ENCODE measurements around the gene FXYD6.
"Not testable (repeated sequence)": the region's sequence is repeated elsewhere in the genome, so short reads cannot be mapped to it uniquely, and the experiment has no call there.

The FXYD6 gene

DNA sequence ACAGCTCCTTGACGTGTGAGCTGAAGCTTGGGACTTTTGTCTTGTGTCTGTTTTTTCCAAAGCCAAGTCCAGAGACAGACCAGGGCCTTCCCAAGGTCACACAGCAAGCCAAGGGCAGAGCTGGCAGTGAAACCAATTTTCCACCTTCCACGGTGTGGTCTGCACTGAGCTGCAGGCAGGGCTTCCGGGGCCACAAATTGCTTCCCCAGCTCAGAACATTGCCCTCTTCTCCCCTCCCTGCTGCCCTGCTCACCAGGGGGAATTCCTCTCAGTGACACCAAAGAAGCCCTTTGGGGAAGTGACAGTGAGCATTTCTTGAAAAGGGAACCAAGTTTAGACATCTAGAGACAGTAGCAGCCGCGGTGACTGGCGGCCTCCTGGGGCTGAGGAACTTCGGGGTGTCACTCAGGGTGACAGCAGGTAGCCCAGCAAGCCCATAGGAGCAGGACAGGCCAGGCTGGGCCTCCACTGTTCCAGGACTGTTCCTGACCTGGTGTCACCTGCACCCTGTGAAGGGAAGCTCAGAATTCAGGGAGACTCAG lies 61.1 kb downstream of the FXYD6 start:
- peak; percentile 88 for DNase-seq

DNA sequence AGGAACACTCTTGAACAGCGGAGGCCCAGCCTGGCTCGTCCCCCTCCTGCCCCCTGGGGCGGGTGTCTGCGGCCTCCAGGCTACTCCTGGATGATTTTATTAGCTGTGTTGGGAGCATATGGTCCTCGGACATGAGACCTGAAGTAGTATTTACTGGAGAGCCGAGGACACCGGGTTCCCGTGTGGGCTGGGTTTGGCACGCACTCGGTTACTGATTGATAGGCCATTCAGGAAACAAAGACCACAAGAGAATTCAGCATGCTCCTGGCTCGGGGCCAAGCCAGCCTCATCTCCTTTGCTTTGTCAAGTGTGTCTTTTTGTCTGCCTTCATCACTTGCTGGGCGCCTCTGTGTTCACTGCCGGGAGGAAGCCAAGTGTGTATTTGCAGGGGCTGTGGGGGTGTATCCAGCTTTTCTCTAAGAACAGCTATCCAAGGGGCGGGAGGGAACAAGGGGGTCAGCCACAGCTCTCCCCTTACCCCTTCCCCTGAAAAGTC lies 61.6 kb downstream of the FXYD6 start:
- DNase-seq, result peak; percentile 91

DNA sequence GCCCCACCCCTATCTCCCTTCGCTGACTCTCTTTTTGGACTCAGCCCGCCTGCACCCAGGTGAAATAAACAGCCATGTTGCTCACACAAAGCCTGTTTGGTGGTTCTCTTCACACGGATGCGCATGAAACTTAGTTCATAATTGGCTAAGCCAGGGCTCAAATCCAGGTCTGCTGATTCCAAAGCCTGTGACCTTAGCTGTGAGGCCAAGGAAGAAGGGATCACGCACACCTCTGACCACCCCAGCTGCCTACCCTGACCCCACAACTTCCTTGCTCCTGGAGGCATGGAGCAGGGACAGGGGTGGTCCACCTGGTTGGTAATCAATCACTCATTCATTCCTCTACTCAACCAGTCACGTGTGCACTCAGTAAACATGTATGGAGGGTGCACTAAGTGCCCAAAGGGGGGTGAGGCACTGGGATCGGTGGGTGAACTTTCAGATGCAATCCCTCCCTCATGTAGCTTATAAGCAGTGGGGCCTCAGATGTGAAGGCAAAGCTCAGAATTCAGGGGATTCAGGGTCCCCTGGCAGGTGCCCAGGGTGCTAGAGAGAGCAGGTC lies 62.2 kb downstream of the FXYD6 start:
- no peak for DNase-seq

DNA sequence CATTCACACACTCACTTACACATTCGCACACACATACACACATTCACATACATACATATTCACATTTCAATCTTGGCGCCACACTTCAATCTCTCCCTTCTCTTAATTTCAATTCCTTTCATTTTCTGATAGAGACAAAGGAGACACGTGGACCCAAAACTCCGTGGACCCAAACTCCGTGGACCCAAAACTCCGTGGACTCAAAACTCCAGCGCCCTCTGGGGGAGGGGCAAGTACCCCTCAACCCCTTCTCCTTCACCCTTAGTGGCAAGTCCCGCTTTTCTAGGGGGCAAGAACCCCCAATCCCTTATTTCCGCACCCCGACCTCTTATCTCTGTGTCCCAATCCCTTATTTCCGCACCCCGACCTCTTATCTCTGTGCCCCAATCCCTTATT lies 66.4 kb downstream of the FXYD6 start:
- not testable (repeated sequence) for DNase-seq

DNA sequence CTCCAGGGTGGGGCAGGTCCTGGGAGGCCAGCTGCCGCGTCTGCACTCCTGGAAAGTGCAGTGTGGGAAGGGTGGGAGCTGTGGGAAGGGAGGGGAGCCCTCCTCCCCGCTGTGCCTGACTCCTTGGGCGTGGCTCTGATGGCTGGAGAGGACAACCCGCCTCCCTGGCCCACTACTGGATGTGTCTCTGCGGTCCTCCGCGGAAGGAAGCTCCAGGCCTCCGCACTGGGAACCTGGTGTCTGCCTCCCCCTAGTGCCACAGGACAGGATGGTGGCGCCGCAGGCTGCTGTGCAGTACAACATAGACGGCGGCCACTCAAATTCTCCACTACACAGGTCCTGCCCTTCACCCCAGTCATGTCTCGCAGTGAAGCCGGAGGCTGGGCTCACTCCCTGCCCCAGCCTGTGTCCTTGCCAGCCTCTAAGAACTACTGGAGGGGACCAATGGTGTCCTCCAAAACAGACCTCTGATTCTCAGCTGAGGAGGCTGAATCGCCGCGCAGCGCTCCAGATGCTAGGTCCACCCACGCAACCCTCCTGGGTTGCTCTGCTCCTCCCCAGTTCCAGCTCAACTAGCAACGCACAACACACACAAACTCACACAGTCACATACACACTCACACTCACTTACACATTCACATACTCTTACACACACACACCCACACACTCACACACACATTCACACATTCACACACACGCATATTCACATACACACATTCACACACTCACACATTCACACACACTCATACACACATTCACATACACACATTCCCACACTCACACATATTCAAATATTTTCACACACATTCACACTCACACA lies 67.0 kb downstream of the FXYD6 start:
- no peak for DNase-seq

DNA sequence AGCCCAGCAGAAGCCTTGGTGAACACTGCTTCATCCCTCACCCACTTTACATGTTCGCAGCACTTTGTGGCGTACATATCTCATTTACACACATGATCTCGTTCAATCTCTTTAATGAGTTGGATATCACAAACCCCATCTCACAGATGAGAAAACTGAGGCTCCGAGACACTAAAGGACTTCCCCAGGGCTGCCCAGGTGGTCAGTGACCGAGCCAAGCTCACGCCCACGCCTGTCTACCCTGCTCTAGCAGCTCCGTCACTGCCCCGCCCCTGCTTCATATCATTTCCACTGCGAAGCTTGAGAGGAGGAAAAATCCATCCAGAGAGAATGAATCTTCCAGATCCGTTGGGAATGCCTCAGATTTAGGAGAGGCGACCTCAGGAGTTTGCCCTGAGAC lies 67.7 kb downstream of the FXYD6 start:
- no peak for DNase-seq

DNA sequence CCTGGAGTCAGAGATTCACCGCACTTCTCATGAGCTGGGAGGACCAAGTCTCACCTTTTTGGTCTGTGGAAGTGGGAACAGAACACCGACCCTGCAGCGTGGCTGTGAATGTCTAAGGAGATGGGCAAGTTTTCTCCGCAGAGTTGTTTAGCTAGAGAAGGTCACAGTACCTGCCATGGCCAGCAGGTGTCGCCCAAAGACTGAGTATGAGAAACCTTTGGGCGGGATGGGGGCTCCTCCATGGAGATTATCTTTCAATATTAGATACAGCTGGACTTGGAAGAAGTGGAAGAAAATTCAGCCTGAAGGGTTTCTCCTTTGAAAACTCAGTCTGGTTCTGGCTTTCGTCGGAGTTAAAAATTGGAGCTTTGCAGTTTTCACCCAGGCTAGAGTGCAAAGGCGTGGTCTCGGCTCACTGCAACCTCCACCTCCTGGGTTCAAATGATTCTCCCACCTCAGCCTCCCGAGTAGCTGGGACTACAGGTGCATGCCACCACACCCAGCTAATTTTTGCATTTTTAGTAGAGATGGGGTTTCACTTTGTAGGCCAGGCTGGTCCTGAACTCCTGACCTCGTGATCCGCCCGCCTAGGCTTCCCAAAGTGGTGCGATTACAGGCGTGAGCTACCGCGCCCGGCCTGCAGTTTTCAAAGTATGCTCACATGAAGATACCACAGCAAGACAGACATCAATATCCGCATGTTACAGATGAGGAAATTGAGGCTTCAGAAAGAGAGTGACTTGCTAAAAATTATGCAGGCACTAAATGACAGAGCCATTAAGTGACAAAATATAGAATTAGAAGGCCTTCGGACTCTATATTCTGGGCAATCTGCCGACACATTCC lies 68.8 kb downstream of the FXYD6 start:
- DNase-seq, result peak; percentile 61

DNA sequence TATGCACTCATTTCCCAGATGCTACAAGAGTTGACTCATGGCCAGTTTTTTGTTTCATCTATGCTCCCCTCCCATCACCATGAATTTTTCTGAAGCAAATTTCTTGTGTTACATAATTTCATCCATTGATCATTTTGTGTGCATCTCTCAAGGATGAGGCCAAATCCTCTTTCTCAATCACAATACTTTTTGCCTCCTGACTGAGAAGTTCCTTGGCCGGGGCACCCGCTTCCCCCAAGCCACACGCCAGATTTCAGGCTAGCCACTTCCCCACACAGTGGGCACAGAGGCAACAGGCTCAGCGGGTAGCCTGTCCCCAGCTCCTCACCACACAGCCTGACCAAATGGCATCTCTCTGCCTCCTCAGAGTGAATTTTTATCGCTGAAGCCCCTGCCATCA lies 69.6 kb downstream of the FXYD6 start:
- no peak for DNase-seq

DNA sequence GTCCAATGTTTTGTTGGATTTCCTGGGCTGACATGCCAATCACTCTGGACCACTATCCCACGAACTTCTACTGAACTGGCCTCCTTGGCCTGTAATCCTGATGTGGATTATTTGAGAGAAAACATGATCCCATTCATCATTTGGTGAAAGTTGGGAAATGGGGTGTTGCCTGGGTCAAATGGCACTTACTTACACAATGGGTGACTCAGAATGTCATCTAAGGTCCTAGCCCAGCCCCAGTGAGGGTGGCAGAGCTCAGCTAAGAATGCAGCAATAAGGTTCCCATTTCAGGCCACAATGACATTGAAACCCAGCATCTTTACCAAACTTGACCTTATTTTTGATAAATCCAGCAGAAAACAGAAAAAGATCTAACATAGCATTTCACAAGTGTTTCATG lies 71.4 kb downstream of the FXYD6 start:
- no peak for DNase-seq

DNA sequence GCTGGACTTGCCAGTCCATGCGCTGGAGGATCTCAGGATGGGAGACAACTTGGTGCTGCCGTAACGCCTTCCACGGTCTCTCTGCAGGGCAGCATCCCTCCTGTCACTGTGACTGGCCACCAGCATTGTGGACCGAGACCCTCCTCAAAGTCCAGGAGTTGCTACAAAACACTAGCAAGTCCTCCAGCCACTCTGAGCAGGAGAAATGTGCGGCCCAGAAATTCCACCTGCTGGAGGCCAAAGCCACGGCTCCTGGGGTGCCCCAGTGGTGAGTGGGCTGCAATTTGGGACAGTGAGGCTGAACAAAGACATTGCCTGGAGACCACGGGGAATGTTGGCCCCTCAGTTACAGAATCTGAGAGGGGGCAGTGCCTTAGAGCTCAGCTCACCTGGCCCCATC lies 72.6 kb downstream of the FXYD6 start:
- no peak for DNase-seq

DNA sequence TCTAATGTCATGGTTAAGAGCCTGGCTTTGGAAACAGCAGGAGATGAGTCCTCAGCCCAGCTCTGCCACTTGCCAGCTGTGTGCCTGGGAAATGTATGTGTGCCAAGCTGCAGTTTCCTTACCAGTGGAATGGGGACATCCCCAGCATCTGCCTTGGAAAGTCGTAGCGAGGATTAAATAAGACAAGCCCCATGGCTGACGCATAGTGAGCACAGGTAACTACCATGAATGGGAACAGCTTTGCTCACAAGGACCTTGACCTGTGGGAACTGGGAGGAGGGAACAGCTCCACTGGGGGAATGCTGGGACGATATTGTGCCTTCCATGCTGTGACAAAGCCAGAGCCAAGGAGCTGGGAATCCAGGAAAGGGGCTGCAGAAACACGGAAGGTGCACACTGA lies 76.8 kb downstream of the FXYD6 start:
- DNase-seq, result no peak

DNA sequence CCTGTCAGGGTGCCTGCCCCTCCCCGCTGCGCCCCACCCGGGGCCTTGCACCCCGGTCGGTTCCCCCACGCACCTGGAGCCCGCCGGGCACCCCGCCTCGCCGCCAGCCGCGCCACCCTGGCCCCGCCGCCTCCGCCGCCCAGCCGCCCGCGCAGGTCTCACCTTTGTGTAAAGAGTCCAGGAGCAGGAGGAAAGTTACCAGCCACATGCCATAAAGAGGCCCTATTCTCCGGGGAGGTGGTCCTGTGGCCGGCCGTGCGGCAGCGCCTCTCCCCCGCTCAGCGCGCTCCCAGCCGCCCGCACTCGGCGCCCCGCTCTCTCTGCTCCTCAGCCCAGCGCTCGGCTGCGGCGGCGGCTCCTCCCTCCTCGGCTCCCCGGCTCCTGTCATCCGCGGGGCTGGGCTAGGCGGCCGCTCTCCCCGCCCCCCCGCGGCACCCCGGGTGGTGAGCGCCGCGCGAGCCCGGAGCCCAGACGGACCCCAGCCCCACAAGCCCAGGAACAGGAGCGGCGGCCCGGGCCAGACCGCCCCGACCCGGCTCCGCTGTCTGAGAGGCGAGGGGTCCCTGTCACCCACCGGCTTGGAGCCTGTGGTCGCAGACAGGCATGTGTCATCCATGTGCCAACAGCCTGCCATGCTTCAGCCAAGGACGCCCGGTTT lies 79.5 kb downstream of the FXYD6 start, which contains the start of gene DSCAML1:
DSCAML1 (minus strand) TSS at position 345 of the 658 bp plus-strand sequence; CDS start at position 208, 137 bp downstream.
- no peak for DNase-seq

DNA sequence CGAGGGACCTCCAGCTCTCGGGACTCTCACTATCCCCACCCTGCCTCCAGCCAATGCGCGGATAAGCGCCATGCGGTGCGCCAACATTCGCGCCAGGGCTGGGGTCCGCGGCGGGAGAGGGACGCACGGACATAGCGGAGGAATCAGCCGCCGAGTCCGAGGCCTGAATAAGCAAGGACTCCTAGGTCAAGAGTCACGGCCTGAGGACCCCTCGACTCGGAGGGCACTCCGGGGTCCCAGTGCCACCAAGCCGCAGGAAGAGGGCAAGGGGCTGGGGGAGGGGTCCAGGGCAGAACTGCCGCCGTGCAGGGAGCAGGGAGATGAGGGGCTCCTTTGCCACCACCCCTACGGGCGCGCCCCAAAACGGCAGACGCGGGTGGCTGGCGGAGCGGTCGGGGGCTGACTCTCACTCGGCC lies 80.0 kb downstream of the FXYD6 start:
- no peak for DNase-seq

DNA sequence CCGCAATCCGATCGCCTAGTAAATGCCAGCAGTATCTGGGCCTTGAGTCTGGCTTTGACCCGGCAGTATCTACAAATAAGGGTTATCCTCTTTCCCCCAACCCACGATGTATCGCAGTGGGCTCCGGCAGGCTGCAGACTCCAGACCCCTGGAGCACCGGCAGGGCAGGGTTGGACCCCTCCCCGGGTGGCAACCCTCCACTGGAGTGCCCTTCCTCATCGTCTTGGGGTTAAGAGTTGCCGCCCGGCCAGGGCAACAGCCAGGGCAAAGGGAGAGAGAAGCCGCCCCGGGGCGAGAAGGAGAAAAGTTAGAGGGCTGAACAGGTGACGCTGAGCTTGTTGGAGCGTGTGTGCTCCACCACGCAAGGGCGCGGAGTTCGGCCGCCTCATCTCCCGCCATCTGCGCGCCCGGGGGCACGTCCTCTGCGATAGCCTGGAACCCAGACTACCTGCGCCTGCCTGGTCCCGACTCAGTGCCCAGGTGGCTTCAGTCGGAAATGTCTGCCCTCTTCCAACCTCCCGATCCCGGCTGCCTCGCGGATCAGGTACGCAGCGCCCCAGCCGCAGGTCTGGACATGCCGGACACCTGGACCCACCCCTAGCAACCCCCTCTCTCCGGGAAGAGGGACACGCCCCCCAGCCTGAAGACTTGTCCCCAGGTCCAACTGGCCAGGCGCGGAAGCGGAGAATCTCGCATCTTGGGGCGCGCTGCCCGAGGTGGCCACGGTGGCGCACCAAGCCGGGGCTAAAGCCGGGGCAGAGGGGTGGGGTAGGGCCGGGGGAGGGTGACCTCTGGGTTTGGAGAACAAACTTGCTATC lies 80.6 kb downstream of the FXYD6 start:
- DNase-seq, result no peak

DNA sequence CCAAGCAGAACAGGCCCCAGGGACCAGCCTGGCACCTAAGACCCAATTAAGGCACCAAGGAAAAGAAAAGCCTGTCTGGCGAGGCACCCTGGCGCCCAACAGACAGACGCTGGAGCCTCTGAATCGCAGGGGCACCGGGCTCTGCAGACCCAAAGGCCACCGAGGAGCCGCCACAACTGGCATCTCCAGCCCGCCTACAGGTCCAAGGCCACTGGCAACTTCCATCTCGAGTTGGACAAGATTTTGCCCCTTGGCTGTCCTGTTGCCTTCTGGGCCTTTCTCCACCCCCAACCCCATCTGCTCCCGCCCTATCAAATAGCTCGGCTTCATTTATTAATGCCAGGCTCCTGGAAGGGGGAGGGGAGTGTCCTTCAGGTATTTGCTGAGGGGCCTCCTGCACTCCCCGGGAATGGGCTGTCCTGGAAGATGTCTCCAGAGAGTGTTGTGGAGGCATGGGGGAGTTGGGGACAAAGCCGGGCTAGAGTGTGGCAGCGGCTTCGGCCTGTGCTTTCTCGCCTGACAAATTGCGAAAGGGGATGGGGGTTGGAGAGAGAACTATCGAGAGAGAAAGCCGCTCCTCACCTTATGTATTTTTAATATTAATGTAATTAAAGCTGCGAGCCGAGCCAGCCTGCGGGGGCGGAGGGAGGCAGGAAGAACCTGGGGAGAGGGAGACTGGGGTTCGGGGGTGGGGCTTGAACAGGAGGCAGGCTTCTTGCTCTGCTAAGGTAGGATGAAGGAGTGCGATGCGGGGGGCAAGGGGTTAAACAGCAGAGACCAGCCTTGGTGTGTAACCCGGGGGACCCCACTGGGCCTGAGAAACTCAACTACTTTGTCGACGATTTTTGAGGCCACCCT lies 81.5 kb downstream of the FXYD6 start:
- no peak for DNase-seq

DNA sequence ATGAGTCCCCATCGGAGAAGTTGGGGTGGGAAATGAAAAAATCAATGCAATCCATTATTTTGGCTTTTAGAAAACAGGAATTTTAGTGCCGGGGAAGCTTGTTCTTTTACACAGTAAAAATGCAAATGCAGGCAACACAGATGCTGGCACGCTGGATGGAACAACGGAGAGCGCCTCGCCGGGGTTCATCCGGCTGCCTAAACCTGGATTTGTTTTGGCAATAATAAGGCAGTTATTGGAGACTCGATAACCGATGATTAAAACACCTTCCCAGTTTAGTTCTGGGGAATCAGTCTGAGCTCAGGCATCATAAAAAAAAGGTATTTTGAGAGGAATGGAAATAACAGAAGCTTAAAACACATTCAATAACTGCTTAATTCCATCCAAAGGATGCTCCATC lies 82.3 kb downstream of the FXYD6 start:
- DNase-seq, result no peak

DNA sequence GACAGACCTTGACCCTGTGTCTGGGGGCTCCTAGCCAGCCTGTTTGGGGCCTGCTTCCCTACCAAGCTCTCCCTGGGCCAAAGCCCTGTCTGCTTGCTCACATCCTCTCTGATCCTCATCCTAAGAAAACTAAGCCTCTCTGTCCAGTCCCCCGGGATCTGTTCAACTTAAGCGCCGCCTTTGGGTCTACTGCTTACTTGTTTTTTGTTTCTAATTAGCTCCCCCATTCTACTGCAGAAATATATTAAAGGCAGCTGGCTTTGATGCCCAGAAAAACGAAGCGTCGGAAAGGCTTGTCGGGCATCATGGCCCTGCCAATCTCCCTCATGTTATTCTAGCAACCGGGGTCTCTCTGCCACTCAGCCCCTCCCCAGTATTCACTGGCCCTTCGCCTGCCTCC lies 82.9 kb downstream of the FXYD6 start:
- no peak for DNase-seq

DNA sequence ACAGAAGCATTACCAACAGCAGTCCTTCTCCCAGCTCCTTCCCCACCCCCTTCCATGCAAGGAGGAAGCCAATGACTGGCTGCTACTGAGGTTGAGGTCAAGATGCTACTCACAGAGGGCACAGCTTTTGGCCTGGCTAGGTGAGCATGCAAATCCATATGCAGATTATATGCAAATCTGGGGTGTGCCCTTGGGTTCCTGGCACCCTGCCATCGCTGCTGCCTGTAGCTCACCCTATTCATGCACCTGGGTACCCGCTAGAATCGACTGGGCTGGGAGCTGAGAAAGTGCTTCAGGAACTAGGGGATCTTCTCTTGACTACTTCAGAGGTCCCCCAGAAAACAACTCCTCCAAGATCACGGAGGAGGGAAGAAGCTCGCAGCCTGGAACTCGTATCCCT lies 83.5 kb downstream of the FXYD6 start:
- DNase-seq, result no peak

DNA sequence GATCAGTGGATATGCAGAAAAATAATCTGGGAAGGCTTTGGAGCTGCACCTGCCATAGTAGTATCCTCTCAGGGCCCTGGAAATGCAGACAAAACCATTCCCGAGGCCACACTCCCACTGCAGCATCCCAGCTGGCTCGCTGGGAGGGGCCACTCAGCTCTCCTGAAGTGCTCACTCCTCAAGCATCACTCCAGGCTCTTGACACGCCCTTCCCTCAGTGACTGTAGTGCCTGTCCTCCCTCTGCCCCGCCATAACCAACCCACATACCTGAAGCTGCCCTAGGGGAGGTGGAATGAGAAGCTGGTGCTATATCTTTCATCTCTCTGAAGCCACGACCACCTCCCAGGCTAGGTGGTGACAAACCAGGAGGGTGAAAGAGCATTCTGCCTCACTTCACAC lies 84.2 kb downstream of the FXYD6 start:
- DNase-seq, result no peak

DNA sequence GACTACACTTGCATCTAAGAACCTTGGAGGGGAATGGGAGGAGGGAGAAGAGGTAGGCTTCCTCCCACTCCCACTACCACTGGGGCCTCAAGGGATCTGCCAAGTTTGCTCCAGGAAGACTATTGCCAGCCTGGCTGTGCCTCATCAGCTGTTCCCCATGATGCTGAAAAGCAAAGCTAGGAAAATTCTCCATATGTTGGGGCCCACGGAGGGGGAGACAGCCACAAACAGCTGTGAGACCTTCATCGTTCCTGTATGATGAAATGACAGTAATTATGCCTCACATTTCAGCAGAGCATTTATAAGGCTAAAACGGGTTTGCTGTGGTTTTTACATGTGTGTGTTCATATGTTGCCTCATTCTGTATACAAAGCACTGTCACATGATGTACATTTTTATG lies 86.2 kb downstream of the FXYD6 start:
- no peak for DNase-seq

DNA sequence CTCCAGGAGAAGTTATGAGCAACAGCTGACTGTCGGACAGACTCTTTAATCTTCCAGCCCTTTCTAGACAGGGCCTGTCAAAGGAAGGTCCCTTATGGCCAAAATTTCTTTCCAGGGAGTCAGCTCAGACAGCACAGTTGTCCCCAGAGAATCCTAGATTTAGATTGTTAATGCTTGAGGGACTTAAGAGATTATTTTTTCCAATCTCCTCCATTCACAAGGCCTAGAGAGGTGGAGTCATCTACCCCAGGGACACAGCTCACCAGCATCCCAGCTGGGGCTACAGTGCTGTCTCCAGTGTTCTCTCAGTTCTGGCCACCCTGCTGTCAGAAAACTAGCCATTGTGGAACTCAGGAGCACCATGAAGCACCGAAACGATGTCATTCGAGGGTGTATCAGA lies 87.2 kb downstream of the FXYD6 start:
- no peak for DNase-seq

Data from KG1 (cell line).